ENCODE results near the gene SNX19. TPM values are rescaled to one million over a fixed set of nuclear protein-coding genes. Genes with fewer than 3 reads are reported as not detected.

Gene SNX19
- polyA plus RNA-seq, 1 of the 3 experiments (the other 2 are of a cell fraction): 16.6 TPM

DNA sequence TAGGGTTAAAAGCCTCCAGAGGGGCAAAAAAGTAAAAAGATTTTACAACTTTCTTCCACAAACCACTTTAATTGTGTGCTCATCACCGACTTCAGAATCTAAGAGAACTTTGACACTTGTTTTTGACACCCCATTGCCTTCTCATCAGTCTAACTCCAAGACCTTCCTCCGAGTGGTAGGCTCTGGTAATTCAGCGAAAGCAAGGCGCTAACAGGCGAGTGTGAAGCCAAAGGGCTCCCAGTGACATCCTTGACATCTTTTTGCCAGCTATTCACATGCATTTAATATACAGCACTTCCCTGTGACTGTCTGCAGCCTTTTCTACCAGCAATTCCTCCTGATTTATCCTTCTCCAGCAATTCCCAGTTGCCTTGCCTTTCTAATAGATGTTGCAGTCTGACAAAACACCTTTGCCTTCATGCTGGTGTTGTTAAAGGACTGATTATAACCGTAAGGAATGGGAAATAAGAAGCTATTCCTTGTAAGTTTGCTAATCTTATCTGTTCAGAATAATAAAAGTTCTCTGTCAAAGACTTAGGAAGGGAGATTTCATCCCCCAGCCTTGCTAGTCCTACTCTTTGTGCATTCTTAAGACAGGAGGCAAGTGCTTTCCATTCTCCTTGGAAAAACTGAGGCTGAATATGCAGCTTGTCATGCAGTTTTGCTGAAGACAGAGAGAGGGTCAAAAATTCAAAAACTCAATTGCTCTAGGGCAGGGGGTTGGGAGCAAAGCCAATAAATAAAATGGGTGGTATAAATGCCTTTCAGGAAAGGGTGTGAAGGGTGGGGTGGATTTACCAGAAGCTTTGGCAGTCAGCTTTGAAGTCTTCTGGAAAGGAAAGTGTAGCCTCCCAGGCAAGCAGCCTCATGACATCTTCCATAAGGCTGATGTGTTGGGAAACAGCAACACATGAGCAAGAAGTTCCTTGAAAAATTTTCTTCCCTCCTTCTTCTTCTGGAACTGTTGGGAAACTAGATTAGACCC lies 39.1 kb downstream of the SNX19 start:
- WGBS (ENCODE audit: low lambda C conversion rate): 93% methylated on average over 6 of the region's 6 CpGs

GRCh38 chr11:130876100-130876499 lies 40.2 kb downstream of the SNX19 start:
- TF ChIP-seq YY1 (IDR thresholded peaks at IDR 0.05; ENCODE audit: low read depth) (no peak), RFX5 (IDR thresholded peaks at IDR 0.05; ENCODE audit: low read length) (no peak), ELF1 (IDR thresholded peaks at IDR 0.05) (no peak), NFIC (IDR thresholded peaks at IDR 0.05; ENCODE audit: borderline replicate concordance) (no peak), EZH2phosphoT487 (IDR thresholded peaks at IDR 0.05; ENCODE audit: borderline replicate concordance, low read depth) (no peak), TAF1 (IDR thresholded peaks at IDR 0.05; ENCODE audit: borderline replicate concordance, low read depth, low read length) (no peak), GABPA (IDR thresholded peaks at IDR 0.05; ENCODE audit: low read depth) (no peak), RXRA (IDR thresholded peaks at IDR 0.05; ENCODE audit: borderline replicate concordance, low read depth) (no peak), TEAD4 (IDR thresholded peaks at IDR 0.05; ENCODE audit: borderline replicate concordance, insufficient read depth) (no peak), FOXM1 (IDR thresholded peaks at IDR 0.05; ENCODE audit: low read depth) (no peak), RAD21 (IDR thresholded peaks at IDR 0.05; ENCODE audit: low read length) (no peak), IRF3 (IDR thresholded peaks at IDR 0.05; ENCODE audit: low read depth, low read length) (no peak)
- TF ChIP-seq, protein P1, sequence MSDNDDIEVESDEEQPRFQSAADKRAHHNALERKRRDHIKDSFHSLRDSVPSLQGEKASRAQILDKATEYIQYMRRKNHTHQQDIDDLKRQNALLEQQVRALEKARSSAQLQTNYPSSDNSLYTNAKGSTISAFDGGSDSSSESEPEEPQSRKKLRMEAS (IDR thresholded peaks at IDR 0.05; ENCODE audit: low read depth): no peak
- POLR2A ChIA-PET: no interaction called here
- Histone ChIP-seq H3K27ac (ENCODE audit: low read depth in 2 of 2, low read length in 1 of 2) (no peak overlapping the region), H3K4me1 (ENCODE audit: control insufficient read depth in 1 of 2, insufficient read depth in 2 of 2, low read depth in 1 of 2, low read length in 1 of 2) (peaks cover 0 to 11% of the 10 kb centered on the region in 2 experiments; a peak in 1 of 4 replicates), H3K27me3 (ENCODE audit: insufficient read depth) (no peaks in the 10 kb centered on the region), H3K36me3 (replicated peaks in 1 of 2; ENCODE audit: control insufficient read depth in 1 of 2, insufficient read depth in 2 of 2, low read length in 1 of 2) (peaks cover 53 to 78% of the 10 kb centered on the region in 2 experiments), H3K4me3 (ENCODE audit: low read depth in 2 of 2, low read length in 1 of 2) (no peak overlapping the region), H3K9me3 (no peaks in the 10 kb centered on the region), H3K9me2 (no peaks in the 10 kb centered on the region), H4K20me1 (ENCODE audit: insufficient read depth) (no peaks in the 10 kb centered on the region), H3K4me2 (no peak overlapping the region), H3F3A (replicated peaks; ENCODE audit: insufficient read depth) (peaks cover 13% of the 10 kb centered on the region), H3K9ac (no peak overlapping the region), H3K79me2 (ENCODE audit: insufficient read depth) (no peaks in the 10 kb centered on the region), H2AFZ (ENCODE audit: low read depth) (no peak overlapping the region)
- CTCF ChIA-PET: interaction anchor here (5.4 to 25.0 kb wide), 3 partner anchors 14 to 440 kb away, joined by 34 to 747 read pairs (median 101); partner anchors contain the start of genes ADAMTS15 and ADAMTS8
- WGBS (ENCODE audit: low lambda C conversion rate): 82% methylated on average over 4 of the region's 4 CpGs
- no peak for DNase-seq

More for the DNA sequence above, 39.1 kb downstream of the SNX19 start:
- H3K9me2 ChIP-seq: no peaks in the 10 kb centered on the region
- H3K9ac ChIP-seq: no peak overlapping the region
- peaks cover 0 to 11% of the 10 kb centered on the region in 2 experiments; a peak in 1 of 4 replicates for H3K4me1 ChIP-seq (ENCODE audit: control insufficient read depth in 1 of 2, insufficient read depth in 2 of 2, low read depth in 1 of 2, low read length in 1 of 2)
- H3F3A ChIP-seq (replicated peaks; ENCODE audit: insufficient read depth): peaks cover 13% of the 10 kb centered on the region
- POLR2A ChIA-PET: no interaction called here
- TF ChIP-seq, protein P2, sequence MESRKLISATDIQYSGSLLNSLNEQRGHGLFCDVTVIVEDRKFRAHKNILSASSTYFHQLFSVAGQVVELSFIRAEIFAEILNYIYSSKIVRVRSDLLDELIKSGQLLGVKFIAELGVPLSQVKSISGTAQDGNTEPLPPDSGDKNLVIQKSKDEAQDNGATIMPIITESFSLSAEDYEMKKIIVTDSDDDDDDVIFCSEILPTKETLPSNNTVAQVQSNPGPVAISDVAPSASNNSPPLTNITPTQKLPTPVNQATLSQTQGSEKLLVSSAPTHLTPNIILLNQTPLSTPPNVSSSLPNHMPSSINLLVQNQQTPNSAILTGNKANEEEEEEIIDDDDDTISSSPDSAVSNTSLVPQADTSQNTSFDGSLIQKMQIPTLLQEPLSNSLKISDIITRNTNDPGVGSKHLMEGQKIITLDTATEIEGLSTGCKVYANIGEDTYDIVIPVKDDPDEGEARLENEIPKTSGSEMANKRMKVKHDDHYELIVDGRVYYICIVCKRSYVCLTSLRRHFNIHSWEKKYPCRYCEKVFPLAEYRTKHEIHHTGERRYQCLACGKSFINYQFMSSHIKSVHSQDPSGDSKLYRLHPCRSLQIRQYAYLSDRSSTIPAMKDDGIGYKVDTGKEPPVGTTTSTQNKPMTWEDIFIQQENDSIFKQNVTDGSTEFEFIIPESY (IDR thresholded peaks at IDR 0.05; ENCODE audit: borderline replicate concordance, low read depth): no peak
- no peak for TF ChIP-seq TEAD4 (IDR thresholded peaks at IDR 0.05; ENCODE audit: borderline replicate concordance, insufficient read depth)
- no peak overlapping the region for H3K4me3 ChIP-seq (ENCODE audit: low read depth in 2 of 2, low read length in 1 of 2)
- no peak overlapping the region for H2AFZ ChIP-seq (ENCODE audit: low read depth)
- H4K20me1 ChIP-seq (ENCODE audit: insufficient read depth): no peaks in the 10 kb centered on the region
- H3K27ac ChIP-seq (ENCODE audit: low read depth in 2 of 2, low read length in 1 of 2): no peak overlapping the region
- H3K79me2 ChIP-seq (ENCODE audit: insufficient read depth): no peaks in the 10 kb centered on the region
- H3K4me2 ChIP-seq: no peak overlapping the region
- no peaks in the 10 kb centered on the region for H3K9me3 ChIP-seq
- H3K36me3 ChIP-seq (replicated peaks in 1 of 2; ENCODE audit: control insufficient read depth in 1 of 2, insufficient read depth in 2 of 2, low read length in 1 of 2): peaks cover 53 to 78% of the 10 kb centered on the region in 2 experiments
- DNase-seq: no peak
- CTCF ChIA-PET: interaction anchor here (1.4 to 25.0 kb wide), 4 partner anchors 16 to 441 kb away, joined by 3 to 747 read pairs (median 68); partner anchors contain the start of genes ADAMTS15, ADAMTS8 and SNX19
- no peaks in the 10 kb centered on the region for H3K27me3 ChIP-seq (ENCODE audit: insufficient read depth)

All from SK-N-SH (cell line).